Measurements from ENCODE around the gene IFT25. TPM values are rescaled to one million over a fixed set of nuclear protein-coding genes. Genes with fewer than 3 reads are reported as not detected.
A peak's percentile ranks its signal among the peaks of the same experiment; 100 is the strongest.
"Not testable (repeated sequence)": the region's sequence is repeated elsewhere in the genome, so short reads cannot be mapped to it uniquely, and the experiment has no call there.

Gene IFT25
- polyA plus RNA-seq (2011; rRNA removed) (12.8 and 38.3 TPM in 2 replicates), polyA minus RNA-seq (2011; rRNA and poly(A)+ RNA removed) (2.2 and 3.0 TPM in 2 replicates)

- Histone ChIP-seq H3K36me3 (ENCODE audit: control insufficient read depth, insufficient read depth, low read length) (no peaks in the 10 kb centered on the region; the same call in 1 of the 2 replicates), H3K4me3 (ENCODE audit: low read depth, low read length) (peak within 1 kb of the TSS; percentile 98), H3K27me3 (ENCODE audit: control insufficient read depth, insufficient read depth, low read length) (no peaks in the 10 kb centered on the region)
- peak; percentile 65 for DNase-seq (ENCODE audit: low read depth)
- no peak for TF ChIP-seq CTCF (IDR thresholded peaks at IDR 0.05; ENCODE audit: insufficient read depth, low read depth, low read length)
- CTCF ChIA-PET: interaction anchor here (0.9 to 1.0 kb wide), 3 partner anchors 11 to 67 kb away, joined by 3 to 4 read pairs (median 4); no protein-coding TSS in a partner anchor
- POLR2A ChIA-PET: interaction anchor here (0.7 to 1.4 kb wide), 4 partner anchors 24 to 1407 kb away, joined by 3 to 4 read pairs (median 3); no protein-coding TSS in a partner anchor
Measured at GRCh38 chr1:53945433-53946251, at the start of gene IFT25. Gene IFT25, minus strand, starts transcription at chr1:53945699. Its CDS starts 5,617 bp downstream, at chr1:53940082.

- CTCF ChIA-PET, POLR2A ChIA-PET: not testable (repeated sequence)
Measured at GRCh38 chr1:53994516-53994915, 49.0 kb upstream of the IFT25 start.

GRCh38 chr1:53992085-53992874 lies 46.8 kb upstream of the IFT25 start:
- ChIA-PET POLR2A (no interaction called here), CTCF (interaction anchor here (0.8 to 1.5 kb wide), 4 partner anchors 9 to 90 kb away, joined by 3 to 6 read pairs (median 3); no protein-coding TSS in a partner anchor)
- no peak for DNase-seq (ENCODE audit: low read depth)
- TF ChIP-seq CTCF (IDR thresholded peaks at IDR 0.05; ENCODE audit: insufficient read depth, low read depth, low read length): 0 out of 2 replicates have a peak, but pooled peaks have one; percentile 31
- Histone ChIP-seq H3K27me3 (ENCODE audit: control insufficient read depth, insufficient read depth, low read length) (no peaks in the 10 kb centered on the region), H3K36me3 (ENCODE audit: control insufficient read depth, insufficient read depth, low read length) (no peaks in the 10 kb centered on the region), H3K4me3 (ENCODE audit: low read depth, low read length) (no peak overlapping the region)

More at GRCh38 chr1:53994516-53994915, 49.0 kb upstream of the IFT25 start:
- not testable (repeated sequence) for DNase-seq (ENCODE audit: low read depth); H3K27me3 ChIP-seq (ENCODE audit: control insufficient read depth, insufficient read depth, low read length); H3K36me3 ChIP-seq (ENCODE audit: control insufficient read depth, insufficient read depth, low read length); H3K4me3 ChIP-seq (ENCODE audit: low read depth, low read length)

GRCh38 chr1:53987880-53988279 lies 42.4 kb upstream of the IFT25 start:
- no peak overlapping the region for H3K4me3 ChIP-seq (ENCODE audit: low read depth, low read length)
- ChIA-PET CTCF (no interaction called here), POLR2A (no interaction called here)
- no peak for DNase-seq (ENCODE audit: low read depth)
- no peaks in the 10 kb centered on the region for H3K36me3 ChIP-seq (ENCODE audit: control insufficient read depth, insufficient read depth, low read length)
- no peak for TF ChIP-seq CTCF (IDR thresholded peaks at IDR 0.05; ENCODE audit: insufficient read depth, low read depth, low read length)
- no peaks in the 10 kb centered on the region for H3K27me3 ChIP-seq (ENCODE audit: control insufficient read depth, insufficient read depth, low read length)

GRCh38 chr1:53986458-53986857 lies 41.0 kb upstream of the IFT25 start:
- H3K36me3 ChIP-seq (ENCODE audit: control insufficient read depth, insufficient read depth, low read length): no peaks in the 10 kb centered on the region
- no peak for DNase-seq (ENCODE audit: low read depth)
- no peak for TF ChIP-seq CTCF (IDR thresholded peaks at IDR 0.05; ENCODE audit: insufficient read depth, low read depth, low read length)

More at GRCh38 chr1:53986458-53986857, 41.0 kb upstream of the IFT25 start:
- Histone ChIP-seq H3K27me3 (ENCODE audit: control insufficient read depth, insufficient read depth, low read length) (no peaks in the 10 kb centered on the region), H3K4me3 (ENCODE audit: low read depth, low read length) (no peak overlapping the region)
- ChIA-PET CTCF (no interaction called here), POLR2A (no interaction called here)
